ENCODE measurements around the gene WDR93. TPM values are rescaled to one million over a fixed set of nuclear protein-coding genes. Genes with fewer than 3 reads are reported as not detected.

WDR93 gene
- total and polyA plus RNA-seq, 2 of the 4 experiments (the other 2 are of a cell fraction): not detected

- no peak overlapping the region for H2BK120ac ChIP-seq (ENCODE audit: low read depth, low read length)
- no peak for ATAC-seq (ENCODE audit: low read depth)
These were observed 55.2 kb downstream of the WDR93 start for GRCh38 chr15:89745768-89746167.

More at GRCh38 chr15:89745768-89746167, 55.2 kb downstream of the WDR93 start:
- no peak overlapping the region for H4K8ac ChIP-seq (ENCODE audit: low read depth in 2 of 2, low read length in 2 of 2)
- H3K56ac ChIP-seq (ENCODE audit: extremely low read depth, insufficient read depth, low read length): no peak overlapping the region
- H2AK5ac ChIP-seq (ENCODE audit: low read depth, low read length): no peak overlapping the region
- ChIA-PET CTCF (interaction anchor here (0.7 kb wide), 1 partner anchor 129 kb away, joined by 3 read pairs; no protein-coding TSS in a partner anchor), POLR2A (ENCODE audit: unreplicated experiment) (no interaction called here)
- no peak overlapping the region for H3K4ac ChIP-seq (ENCODE audit: low read depth, low read length)
- no peaks in the 10 kb centered on the region for H3K36me3 ChIP-seq (ENCODE audit: control insufficient read depth, insufficient read depth, low read length)
- H3K79me1 ChIP-seq (ENCODE audit: low read depth in 1 of 2, low read length in 2 of 2): no peaks in the 10 kb centered on the region
- H4K5ac ChIP-seq (ENCODE audit: low read depth, low read length): no peak overlapping the region
- H3K9me1 ChIP-seq (ENCODE audit: insufficient read depth, low read length): no peaks in the 10 kb centered on the region
- H4K91ac ChIP-seq (ENCODE audit: insufficient read depth, low read depth, low read length): no peak overlapping the region
- no peak overlapping the region for H2BK15ac ChIP-seq (ENCODE audit: low read depth, low read length)
- H3K27ac ChIP-seq (ENCODE audit: insufficient read depth, low read length): no peak overlapping the region
- no peak overlapping the region for H2BK20ac ChIP-seq (ENCODE audit: low read depth, low read length)
- H3K27me3 ChIP-seq (ENCODE audit: control insufficient read depth, insufficient read depth, low read length): peaks cover 48% of the 10 kb centered on the region
- no peaks in the 10 kb centered on the region for H4K20me1 ChIP-seq (ENCODE audit: insufficient read depth, low read length)
- TF ChIP-seq FOS (IDR thresholded peaks at IDR 0.05; ENCODE audit: low read depth, low read length) (no peak), RCOR1 (IDR thresholded peaks at IDR 0.05; ENCODE audit: insufficient replicate concordance, low read length) (no peak), RAD21 (IDR thresholded peaks at IDR 0.05; ENCODE audit: low read length) (no peak), MAFK (IDR thresholded peaks at IDR 0.05; ENCODE audit: low read depth, low read length) (no peak), SMC3 (IDR thresholded peaks at IDR 0.05; ENCODE audit: low read depth, low read length) (no peak), CTCF (conservative IDR thresholded peaks at IDR 0.05; ENCODE audit: low read depth, low read length) (no peak), CHD1 (IDR thresholded peaks at IDR 0.05; ENCODE audit: low read depth, low read length) (no peak), NFE2L2 (IDR thresholded peaks at IDR 0.05; ENCODE audit: low read depth, low read length) (no peak), BHLHE40 (IDR thresholded peaks at IDR 0.05; ENCODE audit: low read depth, low read length) (no peak), RFX5 (IDR thresholded peaks at IDR 0.05; ENCODE audit: low read depth, low read length) (no peak), POLR2A (IDR thresholded peaks at IDR 0.05; ENCODE audit: low read depth, low read length) (no peak), MXI1 (IDR thresholded peaks at IDR 0.05; ENCODE audit: borderline replicate concordance, low read depth, low read length) (no peak), CEBPB (IDR thresholded peaks at IDR 0.05; ENCODE audit: low read depth, low read length) (no peak), ELK1 (IDR thresholded peaks at IDR 0.05; ENCODE audit: borderline replicate concordance, low read depth, low read length) (no peak), MAZ (IDR thresholded peaks at IDR 0.05; ENCODE audit: borderline replicate concordance, low read depth, low read length) (no peak)
- TF ChIP-seq, protein P1, sequence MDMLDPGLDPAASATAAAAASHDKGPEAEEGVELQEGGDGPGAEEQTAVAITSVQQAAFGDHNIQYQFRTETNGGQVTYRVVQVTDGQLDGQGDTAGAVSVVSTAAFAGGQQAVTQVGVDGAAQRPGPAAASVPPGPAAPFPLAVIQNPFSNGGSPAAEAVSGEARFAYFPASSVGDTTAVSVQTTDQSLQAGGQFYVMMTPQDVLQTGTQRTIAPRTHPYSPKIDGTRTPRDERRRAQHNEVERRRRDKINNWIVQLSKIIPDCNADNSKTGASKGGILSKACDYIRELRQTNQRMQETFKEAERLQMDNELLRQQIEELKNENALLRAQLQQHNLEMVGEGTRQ (IDR thresholded peaks at IDR 0.05; ENCODE audit: low read depth, low read length): no peak
- BruUV-seq (replicated peaks): no TSS peak
- H3K18ac ChIP-seq (ENCODE audit: low read depth, low read length): no peak overlapping the region
- no peak overlapping the region for H2BK5ac ChIP-seq (ENCODE audit: low read depth, low read length, poor library complexity, severe bottlenecking)
- in situ Hi-C loops (cut with MboI; ENCODE audit: low sequenced_read_pairs) (no loop called here), intact Hi-C loops (cut with micrococcal nuclease) (no loop called here), dilution Hi-C loops (cut with HindIII; ENCODE audit: low sequenced_read_pairs, unreplicated experiment) (no loop called here)
- H3K4me2 ChIP-seq (ENCODE audit: low read depth, low read length): no peak overlapping the region
- no peak overlapping the region for H3K9ac ChIP-seq (ENCODE audit: low read depth, low read length)
- no peaks in the 10 kb centered on the region for H3K9me3 ChIP-seq (ENCODE audit: control insufficient read depth, insufficient read depth, low read length)
- H3K23ac ChIP-seq (ENCODE audit: low read depth, low read length): no peak overlapping the region
- H3K4me3 ChIP-seq (ENCODE audit: insufficient read depth, low read depth, low read length): no peak overlapping the region
- no peak for DNase-seq
- no peak overlapping the region for H3K14ac ChIP-seq (replicated peaks; ENCODE audit: low read depth, low read length)
- WGBS, 2 experiments (ENCODE audit: extremely low coverage in 2 of 2, insufficient read length in 1 of 2): 100% methylated on average over 1 of the region's 1 CpG; no CpG with 5 or more reads in 1 of the 2 experiments
- peak overlapping the region; percentile 49 for H2AFZ ChIP-seq (replicated peaks; ENCODE audit: low read length, poor library complexity)
- no peak overlapping the region for H2AK9ac ChIP-seq (replicated peaks; ENCODE audit: low read depth, low read length, poor library complexity)
- no peaks in the 10 kb centered on the region for H3K4me1 ChIP-seq (ENCODE audit: control insufficient read depth, insufficient read depth, low read length)

All from IMR-90 (cell line).